ENCODE data around the gene OTOF.

Gene OTOF

DNA sequence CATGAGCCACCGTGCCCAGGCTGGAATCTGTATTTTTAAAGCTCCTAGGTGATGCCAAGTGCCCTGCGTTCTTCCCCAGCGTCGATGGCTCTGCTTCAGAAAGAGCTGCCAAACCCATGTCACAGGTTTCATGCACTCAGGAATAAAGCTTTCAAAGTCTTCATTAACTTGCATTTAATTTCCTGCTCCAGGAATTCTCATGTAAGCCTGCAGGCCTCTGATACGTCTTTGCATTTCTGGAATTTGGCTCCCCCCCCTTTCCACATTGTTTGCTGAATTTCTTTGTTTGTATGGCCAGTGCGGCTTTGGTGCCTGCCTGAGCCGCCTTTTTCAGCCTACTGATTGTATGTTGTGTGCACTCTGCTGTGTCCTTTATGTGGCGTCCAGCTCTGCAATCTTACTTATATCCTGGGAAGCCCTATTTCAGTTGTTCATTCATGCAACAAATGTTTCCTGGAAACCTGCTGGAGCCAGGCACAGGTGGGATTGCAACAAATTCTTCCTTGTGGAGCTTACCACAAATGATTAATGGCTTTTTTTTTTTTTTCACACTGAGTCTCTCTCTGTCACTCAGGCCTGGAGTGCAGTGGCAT lies 17.9 kb upstream of the OTOF start:
- no peak for DNase-seq

DNA sequence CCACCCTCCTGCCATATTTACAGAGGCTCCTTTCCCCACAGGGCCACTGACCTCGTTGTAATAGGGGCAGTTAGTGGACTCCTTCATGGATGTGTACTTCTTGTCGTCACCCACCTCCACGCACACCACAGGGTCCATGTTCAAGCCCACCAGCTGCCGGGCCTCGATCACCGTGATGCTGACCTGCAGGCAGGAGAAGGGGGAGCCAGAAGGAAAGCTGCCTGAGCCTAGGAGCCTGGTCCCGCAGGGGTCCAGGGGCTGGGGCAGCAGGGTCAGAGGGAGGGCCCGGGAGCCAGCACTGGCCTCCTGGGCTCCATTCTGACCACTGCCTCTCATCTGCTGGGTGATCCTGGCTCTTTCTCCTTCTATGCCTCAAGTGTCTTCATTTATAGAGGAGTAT lies 17.0 kb upstream of the OTOF start:
- no peak for DNase-seq

DNA sequence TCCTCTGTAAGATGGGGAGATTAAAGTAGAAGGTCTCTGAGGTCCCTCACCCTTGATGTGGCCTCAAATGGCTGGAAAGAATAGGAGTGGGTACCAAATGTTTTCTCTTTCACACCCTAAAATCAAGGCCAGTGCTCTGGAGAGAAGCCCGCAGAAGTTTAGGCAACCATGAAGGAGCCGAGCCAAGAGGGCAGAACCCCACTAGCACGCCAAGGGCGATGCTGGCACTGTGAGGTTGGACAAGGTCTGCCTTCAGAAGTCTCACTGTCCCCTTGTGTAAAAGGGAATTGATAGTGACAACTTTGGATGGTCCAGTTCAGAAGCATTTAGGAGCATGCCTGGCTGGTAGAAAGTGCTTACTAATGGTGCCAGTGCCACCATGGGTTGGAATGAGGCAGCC lies 16.3 kb upstream of the OTOF start:
- DNase-seq: no peak

DNA sequence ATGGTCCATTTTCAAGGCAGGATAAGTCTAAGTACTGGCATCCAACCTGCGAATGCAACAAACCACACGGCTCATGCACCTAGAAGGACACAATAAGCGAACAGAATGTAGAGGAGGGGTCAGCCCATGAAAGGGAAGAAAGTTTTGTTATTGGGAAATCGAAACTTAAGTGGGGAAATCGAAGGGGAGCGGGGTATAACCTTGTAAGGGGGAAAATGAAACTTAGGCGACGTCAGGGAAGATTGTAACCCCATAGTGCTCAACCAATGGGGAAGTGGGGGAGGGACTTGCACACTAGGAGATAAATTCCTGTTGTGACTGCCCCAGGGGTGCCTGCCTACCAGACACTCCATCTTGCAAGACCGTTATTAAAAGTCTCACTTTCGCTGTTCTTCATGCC lies 15.6 kb upstream of the OTOF start:
- no peak for DNase-seq

DNA sequence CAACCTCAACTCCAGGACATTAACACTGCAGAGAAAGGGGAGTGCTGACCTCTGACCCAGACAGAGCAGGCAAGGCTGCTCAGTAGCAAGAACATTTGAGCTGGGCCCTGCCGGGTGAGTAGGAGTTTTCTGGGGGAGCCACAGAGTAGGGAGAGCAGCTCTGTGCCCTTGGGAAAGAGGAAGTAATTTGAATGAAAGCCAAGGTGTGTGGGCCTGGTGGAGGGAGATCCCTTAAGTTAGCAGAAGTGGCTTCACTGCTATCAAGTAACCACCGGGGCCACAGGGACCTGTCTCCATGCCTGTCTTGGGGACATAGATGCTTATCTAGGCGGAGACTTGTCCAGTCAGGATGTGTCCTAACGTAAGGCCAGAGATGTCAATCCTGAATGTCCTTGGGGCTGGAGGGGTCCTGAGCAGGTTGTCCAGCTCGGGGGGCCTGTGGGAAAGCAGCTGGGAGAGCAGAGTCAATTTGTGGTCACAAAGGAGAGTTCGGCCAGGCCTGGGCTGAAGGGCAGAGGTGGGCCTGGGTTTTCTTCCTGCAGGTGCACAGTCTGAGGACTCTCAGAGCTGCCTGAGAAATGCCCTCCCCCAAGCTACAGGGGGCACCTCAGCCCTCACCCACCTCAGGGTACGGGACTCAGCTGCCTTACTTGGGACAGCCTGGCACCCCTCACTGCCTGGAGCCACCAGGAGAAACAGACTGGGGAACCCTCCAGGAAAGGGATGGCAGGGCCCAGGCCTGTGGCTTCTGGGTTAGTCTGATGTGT lies 15.0 kb upstream of the OTOF start:
- DNase-seq: no peak

DNA sequence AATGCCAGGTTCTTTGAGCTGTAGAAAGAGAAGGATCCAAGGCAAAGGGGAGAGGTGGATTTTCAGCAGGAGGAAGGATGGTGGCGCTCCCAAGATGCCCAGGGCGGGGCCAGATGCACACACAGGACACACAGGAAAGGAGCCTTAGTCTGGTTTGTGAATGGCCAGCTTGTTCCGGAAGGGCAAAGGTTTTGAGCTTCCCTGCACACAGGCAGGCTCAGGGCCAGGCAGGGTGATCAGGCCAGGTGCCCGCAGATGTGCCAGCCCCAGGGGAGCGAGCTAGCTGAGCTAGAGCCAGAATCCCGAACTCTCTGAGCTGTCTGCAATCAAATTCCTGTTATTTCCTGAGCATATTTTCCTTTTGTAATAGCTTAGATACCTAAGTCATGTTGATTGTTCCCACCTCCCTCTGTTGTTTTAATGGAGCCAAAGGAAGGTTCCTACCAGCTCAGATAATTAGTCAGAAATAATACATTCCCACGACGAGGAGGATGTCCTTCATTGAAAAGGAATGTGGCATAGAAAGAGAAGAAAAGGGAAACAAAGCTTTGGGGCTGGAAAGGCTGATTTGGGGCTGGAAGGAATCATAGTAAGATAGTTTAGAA lies 13.7 kb upstream of the OTOF start:
- DNase-seq: no peak

DNA sequence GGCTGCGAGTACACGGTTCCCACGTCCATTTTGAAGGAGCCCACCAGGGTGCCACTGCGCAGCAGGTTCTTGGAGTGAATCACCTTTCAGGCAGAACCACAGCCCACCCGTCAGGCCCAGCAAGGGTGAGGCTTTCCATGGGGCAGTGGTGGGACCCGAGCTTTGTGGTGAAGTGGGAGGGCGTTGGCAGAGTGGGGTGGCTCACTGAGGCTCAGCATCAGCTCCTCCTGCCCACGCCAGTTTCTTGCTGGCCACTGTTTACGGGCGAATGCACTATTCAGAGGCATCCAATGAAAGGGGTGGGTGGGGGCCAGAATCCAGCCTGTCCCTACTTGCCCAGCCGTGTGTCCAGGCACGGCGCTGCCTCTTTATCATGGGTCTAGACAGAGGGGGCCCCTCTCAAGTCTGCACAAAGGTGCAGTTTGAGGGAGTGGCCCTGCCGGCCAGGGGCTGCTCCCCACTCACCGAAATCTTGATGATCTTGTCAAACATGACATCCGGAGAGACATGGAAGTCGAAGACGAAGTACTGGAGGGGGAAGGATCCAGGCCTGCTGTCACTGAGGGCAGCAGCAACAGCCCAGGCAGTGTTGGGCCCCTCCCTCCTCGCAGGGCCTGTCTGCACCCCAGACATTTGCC lies 11.4 kb upstream of the OTOF start:
- no peak for DNase-seq

DNA sequence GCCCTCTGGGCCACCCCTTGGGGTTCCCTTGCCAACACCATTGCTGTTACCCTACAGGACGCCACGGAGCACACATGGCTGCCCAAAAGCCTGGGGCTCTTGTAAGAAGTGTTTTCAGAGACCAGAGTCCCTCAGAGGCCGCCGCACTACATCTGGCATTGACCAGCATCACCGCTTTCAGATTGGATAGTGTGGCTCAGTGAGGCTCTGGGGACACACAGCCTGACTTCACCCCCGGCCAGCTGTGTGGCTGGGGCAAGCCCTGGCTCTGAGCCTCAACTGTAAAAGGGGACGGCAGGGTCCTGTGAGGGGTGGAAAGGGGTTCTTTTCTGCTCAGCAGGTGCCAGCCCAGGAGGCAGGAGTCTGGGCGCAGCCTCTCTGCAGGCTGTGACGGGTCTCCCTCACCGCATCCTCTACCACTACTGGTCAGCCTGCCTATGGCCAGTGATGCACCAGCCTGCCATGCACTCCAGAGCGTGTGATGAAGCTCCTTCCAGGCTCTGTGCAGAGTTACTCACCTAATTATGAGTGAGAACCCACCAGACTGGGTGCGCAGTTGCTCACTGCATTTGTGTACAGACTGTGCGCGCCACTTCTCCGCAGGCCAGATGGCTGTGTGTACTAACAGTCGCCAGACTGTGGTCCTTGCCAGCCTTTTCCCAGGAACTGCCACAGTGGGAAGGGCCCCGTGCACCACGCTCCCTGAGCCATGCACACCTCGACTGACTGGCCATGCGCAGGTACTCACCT lies 10.7 kb upstream of the OTOF start:
- no peak for DNase-seq

DNA sequence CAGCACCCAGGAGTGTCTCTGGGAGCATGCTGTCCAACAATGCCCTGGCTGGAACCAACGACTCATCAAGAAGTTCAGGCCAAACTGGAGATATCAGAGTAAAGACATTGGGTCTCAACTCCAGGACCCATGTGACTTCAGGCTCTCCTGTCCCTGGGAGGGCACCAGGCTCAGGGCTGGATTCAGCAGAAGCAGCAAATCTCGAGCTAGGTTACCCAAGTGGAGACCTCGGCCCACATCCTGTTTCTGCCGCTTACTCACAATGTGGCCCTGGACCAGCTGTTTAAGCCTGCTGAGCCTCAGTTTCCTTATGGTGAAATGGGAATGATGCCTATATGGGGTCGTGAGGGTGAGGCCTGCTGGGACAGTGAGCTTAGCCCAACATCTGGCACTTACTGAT lies 9.3 kb upstream of the OTOF start:
- DNase-seq: no peak

DNA sequence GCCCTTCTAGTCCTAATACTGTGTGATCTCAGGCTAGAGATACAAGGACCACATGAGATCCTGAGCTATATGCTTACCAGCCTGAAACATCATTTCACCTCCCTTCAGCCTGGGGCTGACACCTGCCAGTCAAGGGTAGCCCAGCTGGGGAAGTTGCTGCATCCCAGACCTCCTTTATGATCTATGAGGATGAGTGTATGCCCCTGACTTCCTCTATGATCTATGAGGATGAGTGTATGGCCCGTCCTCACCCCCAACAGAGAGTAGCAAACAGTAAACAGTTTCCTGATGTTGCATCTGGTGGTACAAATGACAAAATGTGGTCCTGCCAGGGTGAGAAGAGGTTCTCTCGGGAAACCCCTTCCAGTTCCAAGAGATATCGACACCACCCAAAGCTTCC lies 8.9 kb upstream of the OTOF start:
- DNase-seq: no peak

DNA sequence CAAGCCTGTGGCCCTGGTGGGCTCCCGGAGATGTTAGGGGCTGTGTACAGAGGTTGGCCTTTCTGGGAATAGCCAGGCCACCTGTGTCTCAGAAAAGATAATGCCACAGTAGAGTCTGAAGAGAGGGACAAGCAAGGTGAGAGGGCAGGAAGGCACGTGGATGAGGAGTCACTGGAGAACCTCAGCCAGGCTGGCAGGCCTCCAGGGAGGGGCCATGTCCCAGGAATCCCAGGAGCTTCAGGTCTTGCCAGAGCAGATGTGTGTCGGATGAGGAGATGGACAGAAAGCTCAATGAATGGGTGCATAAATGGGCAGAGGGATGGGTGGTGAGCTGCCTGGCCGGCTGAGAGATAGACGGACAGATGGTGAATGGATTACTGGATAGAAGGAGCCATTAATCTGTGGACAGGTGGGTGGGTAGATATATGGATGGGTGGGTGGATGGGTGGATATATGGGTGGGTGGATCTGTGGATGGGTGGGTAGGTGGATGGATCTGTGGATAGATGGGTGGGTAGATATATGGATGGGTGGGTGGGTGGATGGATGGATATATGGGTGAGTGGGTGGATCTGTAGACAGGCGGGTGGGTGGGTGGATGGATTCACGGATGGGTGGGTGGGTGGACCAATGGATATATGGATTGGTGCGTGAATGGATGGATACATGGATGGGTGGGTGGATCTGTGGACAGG lies 7.9 kb upstream of the OTOF start:
- peak; percentile 88 for DNase-seq

DNA sequence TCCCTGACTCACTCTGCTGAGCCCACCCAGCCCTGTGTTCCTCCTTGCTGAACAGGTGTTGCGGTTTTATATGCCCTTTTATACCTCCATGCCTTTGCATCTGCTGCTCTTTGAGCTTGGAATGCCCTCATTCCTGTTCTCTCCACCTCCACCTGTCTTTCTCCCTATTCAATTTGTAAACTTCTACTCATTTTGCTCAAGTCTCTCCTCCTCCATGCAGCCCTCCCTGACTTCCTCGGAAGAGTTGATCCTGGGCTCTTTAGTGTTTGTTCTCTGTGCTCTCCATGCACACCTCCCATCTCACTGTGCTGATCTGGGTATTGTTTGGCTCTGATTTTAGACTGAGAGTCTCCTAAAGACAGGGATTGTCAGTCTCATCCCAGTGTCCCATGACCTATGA lies 7.2 kb upstream of the OTOF start:
- no peak for DNase-seq

DNA sequence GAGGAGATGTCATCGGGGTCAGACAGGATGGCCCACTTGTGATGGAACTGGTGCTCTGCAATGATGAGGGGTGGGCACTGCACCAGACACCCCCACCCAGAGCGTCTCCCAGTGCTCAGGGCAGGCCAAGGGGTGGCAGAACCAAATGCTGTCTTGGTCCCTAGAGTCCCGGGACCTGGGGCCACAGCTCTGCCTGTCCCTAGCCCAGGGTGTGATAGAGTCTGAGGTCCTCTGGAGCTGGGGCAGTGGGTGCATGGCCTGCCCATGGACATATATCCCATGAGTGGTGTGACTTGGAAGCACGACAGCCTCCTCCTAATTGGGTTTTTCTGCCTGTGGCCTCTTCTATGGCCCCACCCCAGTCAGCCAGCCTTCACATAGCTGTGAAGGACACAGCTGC lies 6.7 kb upstream of the OTOF start:
- DNase-seq: no peak

DNA sequence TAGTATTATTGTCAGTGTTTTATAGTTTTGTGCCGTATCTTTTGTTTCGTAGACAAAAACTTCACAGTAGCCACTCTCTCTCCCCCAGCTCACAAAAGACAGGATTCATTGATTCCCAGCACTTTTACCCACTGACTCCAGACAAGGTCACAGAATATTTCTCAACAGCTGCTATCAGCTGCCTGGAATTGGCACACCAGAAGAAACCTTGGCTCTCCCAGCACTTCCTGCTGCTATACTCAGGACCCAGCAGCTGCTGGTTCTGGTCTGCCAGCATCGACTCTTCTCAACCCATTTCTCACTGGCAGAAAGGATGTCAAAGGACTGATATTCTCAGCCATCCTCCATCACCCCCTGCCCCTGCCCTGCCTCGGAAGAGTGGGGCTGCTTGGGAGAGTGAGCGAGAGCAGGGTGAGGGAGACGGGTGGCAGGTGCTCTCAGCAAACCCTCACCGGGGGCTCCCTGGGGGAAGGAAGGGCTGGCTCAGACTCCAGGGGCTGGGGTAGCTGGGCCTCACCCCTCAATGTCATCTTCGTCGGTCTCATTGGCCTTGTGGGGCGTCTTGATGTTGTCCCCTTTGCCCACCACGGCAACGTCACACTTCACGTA lies 6.1 kb upstream of the OTOF start:
- DNase-seq: no peak

DNA sequence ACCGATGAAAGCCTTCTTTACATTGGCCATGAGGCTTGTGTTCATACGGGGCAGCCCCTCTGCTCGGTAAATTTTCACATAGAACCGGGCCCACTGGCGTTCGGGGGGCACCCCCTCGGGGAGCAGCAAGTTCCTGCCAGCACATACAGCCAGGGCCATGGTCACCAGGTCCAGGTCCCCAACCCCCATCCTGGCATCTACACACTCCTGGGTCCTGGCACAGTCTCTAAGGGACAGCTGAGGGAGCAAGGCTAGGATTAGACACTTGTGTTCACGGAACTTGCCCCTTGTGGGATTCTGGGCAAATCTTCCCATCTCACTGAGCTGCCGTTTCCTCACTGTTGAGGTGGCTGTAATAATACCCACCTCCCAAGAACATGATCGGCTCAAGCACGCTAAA lies 5.6 kb upstream of the OTOF start:
- DNase-seq: no peak

DNA sequence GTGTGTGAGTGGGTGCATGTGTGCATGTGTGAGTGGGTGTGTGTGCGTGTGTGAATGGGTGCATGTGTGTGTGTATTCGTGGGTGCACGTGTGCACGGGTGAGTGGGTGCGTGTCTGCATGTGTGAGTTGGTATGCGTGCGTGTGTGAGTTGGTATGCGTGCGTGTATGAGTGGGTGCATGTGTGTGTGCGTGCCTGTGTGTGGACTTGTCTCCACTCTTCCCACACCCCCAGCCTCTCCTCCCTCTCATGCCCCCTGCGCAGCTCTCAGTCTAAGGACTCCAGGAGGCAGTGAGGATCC lies 5.1 kb upstream of the OTOF start:
- DNase-seq: no peak

DNA sequence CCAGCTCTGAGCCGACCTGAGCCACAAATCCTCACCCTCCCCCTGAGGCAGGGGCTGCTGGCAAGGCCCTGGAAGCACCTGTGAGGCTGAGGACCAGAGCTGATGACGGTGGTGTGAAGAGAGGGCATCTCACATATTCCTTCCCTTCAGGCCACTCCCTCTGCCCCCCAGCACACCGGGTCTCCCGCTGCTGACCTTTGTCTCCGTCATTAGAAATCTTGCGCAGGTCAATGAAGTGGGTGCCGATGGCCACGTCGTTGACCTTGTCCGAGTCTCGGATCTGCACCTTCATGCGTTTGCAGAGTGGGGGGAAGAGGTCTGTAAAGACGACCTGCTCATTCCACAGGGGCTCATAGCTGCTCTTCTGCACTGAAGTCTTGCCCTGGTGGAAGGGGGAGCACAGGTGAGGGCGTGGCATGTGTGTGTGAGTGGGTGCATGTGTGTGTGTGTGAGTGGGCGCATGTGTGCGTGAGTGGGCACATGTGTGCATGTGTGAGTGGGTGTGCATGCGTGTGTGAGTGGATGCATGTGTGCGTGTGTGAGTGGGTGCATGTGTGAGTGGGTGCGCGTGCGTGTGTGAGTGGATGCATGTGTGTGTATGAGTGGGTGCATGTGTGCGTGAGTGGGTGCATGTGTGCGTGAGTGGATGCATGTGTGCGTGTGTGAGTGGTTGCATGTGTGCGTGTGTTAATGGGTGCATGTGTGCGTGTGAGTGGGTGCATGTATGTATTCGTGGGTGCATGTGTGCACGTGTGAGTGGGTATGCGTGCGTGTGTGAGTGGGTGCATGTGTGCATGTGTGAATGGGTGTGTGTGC lies 4.5 kb upstream of the OTOF start:
- DNase-seq: no peak

DNA sequence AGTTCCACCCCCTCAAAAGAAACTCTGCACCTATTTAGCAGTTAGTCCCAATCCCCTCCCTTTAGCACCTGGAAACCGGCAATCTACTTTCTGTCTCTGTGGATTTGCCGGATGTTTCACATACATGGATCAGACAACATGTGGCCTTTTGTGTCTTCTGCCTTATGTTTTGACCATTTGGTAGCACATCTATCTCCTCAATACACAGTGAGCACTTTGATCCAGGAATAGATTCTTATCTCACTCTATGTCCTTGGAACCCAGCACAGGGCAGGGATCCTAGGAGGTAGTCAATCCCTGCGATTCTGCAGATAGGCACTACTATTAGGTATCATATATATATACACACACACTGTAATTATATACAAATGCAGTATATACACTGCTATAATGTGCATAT lies 3.8 kb upstream of the OTOF start:
- no peak for DNase-seq

DNA sequence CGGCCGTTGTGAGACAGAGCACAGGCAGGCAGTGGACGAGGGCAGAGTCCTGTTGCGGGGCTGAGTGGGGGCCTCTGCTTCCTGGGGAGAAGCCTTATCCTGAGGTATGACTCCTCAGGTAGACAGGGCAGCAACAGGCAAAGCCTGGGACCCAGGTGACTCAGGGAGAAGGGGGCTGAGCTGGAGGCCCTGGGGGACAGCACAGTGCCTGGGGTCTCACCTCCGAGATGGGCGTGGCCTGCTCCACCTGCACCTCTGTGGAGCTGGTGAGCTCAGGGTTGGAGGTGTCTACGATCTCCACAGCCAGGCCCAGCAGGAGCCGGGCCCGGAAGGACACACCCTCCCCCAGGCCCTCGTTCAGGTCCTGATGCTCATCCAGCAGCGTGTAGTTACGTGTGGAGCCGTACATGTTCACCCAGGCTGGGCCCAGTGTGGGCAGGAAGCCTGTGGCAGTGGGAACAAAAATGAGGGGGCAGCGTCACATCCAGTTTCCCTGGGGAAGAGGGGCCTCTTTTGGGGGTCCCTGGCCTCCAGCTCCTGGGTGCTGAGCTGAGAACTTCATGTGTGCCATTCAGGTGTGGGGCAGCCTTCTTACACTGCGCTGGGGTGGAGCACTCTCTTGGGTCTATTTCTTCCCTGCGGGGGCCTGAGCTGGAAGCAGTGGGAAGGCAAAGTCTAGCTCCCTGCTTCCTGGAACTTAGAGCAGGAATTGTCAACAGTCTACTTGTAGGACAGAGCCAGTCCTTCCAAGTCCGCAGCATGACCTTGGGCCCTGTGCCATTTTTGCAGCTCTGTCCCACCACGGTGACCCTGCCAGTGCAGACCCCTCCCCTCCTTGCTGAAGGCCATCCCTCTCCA lies 2.9 kb upstream of the OTOF start:
- DNase-seq: no peak

DNA sequence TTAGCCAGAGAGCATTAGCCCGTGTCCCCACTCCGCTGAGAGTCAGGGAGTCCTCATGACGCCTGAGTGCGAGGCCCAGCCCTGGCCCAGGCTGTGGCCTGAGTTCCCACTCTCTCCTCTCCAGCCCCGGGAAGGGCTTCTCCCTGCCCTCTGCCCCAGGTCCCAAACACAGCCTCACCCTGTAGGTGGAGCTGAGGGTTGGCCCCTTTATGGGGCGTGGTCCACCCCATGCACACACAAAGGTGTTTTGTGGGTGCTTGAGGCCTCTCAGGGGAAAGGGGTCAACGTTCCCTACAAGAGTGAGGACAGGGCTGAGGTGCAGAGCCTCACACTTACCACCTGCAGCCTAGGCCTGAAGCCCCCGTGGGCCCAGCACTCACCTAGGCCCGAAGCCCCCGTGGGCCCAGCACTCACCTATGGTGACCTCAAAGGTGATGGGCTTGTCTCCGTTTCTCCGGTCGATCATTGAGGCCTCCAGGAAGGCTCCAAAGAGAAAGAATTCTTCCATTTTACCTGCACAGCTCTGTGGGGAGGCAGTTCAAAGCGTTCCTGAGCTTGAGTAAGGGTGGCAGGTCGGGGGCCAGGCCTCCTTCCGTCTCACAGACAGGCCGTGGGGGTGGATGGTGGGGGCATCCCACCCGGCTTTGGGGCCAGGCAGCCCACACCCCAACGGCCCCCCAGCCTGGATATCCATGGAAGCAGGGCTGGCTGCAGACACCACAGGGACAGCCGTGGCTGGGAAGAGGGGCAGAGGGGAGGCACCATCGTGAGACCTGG lies 2.1 kb upstream of the OTOF start:
- no peak for DNase-seq
